IPS-NIHi7 (cell line): Measurements from ENCODE around the gene PAX8.
"Not testable (repeated sequence)": the region's sequence is repeated elsewhere in the genome, so short reads cannot be mapped to it uniquely, and the experiment has no call there.

Experiments
- DNase-seq: peaks from one replicate; pipeline ENCODE4 v3.0.0; 2012; ENCODE audit warnings: mixed read lengths; ENCODE audit errors: extremely low spot score

The PAX8 gene

GRCh38 chr2:113278742-113279139 is at the start of gene PAX8:
Gene PAX8, minus strand, starts transcription at chr2:113278921. Its CDS starts 527 bp downstream, at chr2:113278394.
- DNase-seq: peak; percentile 25

GRCh38 chr2:113328043-113328442 is 49.3 kb upstream of the PAX8 start:
- no peak for DNase-seq

GRCh38 chr2:113325161-113325731 is 46.5 kb upstream of the PAX8 start:
- DNase-seq: peak; percentile 18

GRCh38 chr2:113324684-113325160 is 46.0 kb upstream of the PAX8 start:
- peak; percentile 94 for DNase-seq

- DNase-seq: not testable (repeated sequence)
Observed at GRCh38 chr2:113323129-113323528, 44.4 kb upstream of the PAX8 start.

DNA sequence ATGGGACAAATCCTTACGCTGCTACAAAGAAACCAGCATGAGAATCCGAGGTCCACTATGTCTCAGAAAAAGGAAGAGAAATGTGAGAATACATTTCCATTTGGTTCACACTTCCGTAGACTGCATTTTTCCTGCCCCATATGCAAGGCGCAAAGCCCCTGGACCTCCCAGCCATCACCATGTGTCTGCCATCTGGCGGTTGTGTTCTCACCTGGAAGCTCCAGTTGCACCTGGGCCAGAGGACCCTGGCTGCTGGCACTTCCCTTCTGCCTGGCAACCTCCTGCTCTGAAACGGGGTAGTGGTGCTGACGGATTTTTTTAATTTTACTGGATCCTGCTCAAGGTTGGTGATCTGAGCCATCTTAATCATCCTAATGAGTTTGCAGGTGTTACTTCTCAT is 41.4 kb upstream of the PAX8 start:
- not testable (repeated sequence) for DNase-seq

DNA sequence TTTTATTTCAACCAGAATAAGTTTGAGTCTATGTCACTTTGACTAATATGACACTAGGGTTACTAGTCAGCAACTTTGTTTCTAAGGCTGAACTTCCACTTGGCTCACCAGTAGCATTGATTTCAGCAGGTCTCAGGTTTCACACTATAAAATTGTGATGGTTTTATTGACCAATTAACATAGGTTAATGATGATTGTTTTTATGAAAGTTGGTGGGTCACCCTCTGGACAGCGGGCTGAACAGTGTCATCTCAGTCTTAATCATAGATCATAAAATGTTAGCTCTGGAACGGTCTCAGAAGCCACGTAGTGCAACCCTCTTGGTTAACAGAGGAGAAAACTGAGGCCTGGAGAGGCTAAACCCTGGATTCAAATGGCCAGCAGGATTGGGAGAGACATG is 40.2 kb upstream of the PAX8 start:
- not testable (repeated sequence) for DNase-seq

DNA sequence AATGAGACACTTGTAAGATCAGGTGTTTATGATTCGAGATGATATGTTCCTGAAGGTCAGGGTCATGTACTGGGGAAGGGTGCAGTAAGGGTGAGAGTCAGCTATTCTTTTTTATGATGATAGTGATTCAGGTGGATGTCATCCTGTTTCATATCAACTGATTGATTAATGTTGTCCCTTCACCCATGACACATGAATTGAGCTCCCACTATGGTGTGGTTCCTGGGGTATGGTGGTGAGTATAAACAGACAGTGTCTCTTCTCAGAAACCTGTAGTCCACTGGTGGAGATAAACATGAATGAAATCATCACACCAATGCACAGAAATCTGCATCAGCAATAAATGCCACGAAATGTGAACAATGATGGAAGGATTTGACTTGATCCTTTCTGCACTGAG is 37.4 kb upstream of the PAX8 start:
- DNase-seq: no peak

DNA sequence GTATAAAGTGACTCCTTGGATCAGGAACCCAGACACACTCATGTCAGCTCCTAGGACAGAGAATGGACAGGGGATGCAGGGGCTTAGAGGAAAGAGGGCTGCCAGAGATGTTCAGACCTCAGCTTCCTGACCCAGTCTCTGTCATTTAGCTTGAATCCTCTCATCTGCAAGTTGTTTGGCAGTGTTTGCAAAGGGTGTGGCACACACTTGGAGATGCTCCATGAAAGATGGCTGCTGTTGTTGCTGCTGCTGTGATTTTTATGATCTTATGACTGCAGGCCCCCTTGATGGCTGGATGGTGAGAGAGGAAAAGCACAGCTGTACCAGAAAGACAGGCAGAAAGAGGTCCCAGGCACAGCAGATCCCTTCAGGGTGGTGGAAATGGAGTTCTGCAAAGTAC is 35.9 kb upstream of the PAX8 start:
- not testable (repeated sequence) for DNase-seq

DNA sequence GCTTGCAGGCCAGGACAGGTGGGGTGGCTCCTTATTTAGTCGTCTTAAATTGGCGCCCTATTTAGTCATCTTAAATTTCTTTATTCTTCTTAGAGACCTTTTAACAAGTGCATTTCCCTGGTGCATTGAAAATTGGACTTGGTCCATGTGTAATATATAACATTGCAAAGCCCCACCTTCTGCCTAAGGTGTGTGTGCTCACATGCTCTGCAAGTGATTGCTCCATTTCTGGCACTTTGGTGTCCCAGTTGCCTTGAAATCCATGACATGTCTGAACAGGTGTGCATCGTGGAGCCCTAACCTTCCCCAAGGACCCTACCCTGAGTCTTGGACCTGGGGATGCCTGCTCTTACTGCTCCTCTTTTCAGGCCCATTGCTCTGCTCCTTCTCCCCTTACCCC is 35.5 kb upstream of the PAX8 start:
- not testable (repeated sequence) for DNase-seq

DNA sequence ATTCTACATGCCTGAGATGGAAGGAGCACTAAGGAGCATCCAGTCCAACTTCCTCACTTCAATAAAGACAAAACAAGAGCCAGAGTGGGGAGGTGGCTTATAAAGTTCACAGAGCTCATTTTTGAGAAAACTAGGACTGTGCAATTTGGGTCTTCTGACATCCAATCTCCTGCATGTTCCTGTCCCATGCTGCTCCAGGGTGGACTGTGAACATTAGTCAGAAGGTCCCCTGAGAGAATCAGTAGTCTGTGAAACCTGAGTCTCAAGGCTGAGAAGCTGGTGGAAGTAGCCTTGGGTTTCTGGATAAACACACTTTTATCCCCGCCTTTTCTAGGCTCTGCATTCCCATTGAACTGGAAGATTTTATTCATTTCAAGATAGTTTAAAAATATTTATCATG is 33.1 kb upstream of the PAX8 start:
- not testable (repeated sequence) for DNase-seq

- not testable (repeated sequence) for DNase-seq
Observed at GRCh38 chr2:113311191-113311590, 32.5 kb upstream of the PAX8 start.

GRCh38 chr2:113309655-113310387 is 31.1 kb upstream of the PAX8 start:
- DNase-seq: no peak

DNA sequence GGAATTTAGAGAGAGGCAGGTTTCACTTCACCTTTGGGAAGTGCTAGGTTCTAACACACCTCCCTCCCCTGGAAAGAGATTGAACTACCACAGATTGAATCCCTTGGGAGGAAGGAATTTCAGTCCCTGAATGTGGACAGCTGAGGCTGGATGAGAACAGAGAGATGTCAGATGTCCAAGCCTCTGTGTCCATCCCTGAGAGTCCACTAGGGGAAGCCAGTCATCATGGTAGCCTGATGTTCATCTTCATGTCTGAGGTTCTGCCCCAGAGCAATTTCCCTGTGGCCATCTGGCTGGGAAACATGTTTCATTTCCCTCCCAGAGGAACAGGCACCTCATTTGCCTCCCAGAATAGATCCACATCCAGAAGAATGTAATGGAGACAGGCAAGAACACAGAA is 30.1 kb upstream of the PAX8 start:
- not testable (repeated sequence) for DNase-seq

GRCh38 chr2:113306207-113306606 is 27.5 kb upstream of the PAX8 start:
- DNase-seq: not testable (repeated sequence)

GRCh38 chr2:113305749-113306148 is 27.0 kb upstream of the PAX8 start:
- DNase-seq: not testable (repeated sequence)

GRCh38 chr2:113305146-113305545 is 26.4 kb upstream of the PAX8 start:
- no peak for DNase-seq

DNA sequence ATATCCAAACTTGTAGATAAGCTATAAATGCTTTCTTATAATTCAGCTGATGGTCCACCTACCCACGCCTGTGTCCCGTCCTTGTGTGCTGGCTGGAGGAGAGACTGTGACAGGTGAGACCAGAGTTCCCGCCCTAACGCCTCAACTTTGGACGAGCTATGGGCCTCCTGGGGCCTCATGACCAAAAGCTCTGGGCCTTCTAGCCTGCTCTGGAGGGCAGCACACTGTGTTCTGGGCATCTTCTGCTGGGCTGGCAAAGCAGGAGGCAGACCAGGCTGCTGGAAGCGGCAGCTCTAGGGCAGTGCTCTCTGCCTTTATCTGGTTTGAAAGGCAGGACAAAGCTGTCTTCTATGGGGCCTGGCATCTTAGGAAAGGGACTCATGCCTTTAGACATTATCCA is 26.0 kb upstream of the PAX8 start:
- DNase-seq: no peak

DNA sequence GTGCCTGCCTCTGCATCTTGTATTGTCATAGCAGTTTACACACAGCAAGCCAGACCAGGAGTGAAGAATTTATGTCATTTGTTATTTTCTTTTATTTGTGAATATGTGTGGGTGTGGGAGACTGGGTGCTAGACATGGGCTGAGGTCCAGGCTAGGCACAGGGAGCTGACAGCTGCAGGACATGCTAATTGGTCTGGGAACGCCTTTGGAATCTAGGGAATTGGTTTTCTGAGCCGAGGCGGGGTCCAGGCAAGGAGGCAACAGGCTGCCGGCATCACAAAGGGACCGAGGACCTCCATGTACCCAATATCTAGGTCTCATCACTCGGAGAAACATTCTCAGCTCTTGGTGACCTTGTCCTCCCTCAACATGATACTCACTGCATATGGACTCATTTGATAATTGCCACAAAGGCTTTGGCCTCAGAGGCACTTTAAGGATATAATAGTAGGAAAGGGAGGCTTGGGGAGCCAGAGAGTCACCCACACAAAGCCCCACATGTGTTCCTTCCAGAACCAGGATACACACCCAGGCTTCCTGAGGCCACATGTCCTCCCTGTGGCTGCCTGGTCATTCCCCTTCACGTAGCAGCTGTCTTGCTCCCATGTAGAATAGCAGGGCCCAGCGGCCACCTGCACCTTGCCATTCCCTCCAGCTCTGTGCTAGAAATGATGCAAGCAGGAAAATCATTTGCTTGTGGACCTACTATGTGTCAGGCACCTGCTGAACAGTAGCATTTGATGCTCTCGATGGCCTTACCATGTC is 23.7 kb upstream of the PAX8 start:
- not testable (repeated sequence) for DNase-seq

DNA sequence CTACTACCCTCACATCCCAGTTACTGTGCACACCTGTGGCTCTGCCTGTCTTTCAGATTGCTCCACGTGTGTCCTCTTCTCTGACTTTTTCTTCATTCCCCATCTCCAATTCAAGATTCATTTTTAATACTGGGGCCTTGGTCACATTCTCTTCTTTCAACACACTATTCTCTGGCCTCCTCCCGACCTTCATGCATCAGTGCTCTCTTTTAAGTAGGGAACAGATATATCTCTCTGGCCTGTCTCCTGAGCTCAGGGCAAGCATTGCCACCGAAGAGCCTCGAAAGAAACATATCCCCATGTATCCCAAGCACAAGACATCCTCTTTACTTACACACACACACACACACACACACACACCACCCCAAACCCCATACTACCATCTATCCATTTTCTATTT is 21.6 kb upstream of the PAX8 start:
- no peak for DNase-seq

GRCh38 chr2:113298176-113298575 is 19.5 kb upstream of the PAX8 start:
- no peak for DNase-seq

DNA sequence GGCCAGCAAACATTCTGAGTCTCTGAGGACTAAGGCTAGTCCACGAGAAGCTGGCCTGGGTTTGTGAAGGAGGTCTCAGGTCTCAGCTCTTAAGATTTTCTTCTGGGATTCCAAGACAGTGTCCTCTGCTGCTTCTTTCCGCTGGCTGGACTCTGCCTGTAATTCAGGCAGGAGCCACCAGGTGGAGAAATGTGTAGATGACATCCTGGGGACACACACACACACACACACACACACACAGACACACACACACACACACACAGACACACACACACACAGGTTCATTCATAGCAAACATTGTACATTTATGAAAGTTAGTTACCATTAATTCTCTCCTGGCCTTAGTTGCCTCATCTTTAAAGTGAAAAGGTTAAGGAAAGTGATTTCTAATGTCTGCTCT is 18.9 kb upstream of the PAX8 start:
- not testable (repeated sequence) for DNase-seq

DNA sequence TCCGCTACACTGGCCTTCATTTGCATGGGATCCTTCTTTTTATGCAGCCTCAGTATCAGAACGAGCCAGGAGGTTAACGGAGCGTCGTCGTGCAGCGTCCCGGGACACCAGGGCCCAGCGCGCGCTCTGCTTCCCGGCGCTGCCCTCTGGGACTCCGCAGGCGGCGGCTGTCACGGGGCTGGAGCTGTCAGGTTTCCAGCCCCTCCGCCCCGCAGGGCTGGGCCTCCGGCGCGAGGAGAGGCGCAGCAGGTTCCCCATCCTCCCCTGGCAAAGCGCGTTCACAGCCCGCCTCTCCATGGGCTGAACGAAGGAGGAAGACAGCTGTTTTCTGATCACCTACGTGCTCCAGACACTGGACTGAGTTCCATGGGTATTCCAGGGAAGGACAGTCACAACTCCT is 12.5 kb upstream of the PAX8 start:
- peak; percentile 38 for DNase-seq
